Coronary artery (tissue), 2 donors: ENCODE results near the gene EMILIN2.

ENCODE experiments used
- DNase-seq: peaks from one replicate; pipeline ENCODE4 v3.0.0-alpha.2; 2017; ENCODE audit warnings: low spot score
- H3K27ac ChIP-seq, 2 donors: fragments of 200-600 bp; sonication (generic); one replicate each; pipeline ENCODE4 v1.5.1; 2016 to 2019
- H3K4me3 ChIP-seq: fragments of 200-600 bp; sonication (generic); 2 replicates; pipeline ENCODE4 v1.5.1; 2016; ENCODE audit warnings: mild to moderate bottlenecking, moderate library complexity
- CTCF ChIP-seq: fragments of 200-600 bp; sonication (generic); IDR thresholded peaks from one replicate; pipeline ENCODE4 v1.5.1; 2019; ENCODE audit warnings: antibody characterized with exemption

EMILIN2 gene

GRCh38 chr18:2814928-2815327 lies 31.9 kb upstream of the EMILIN2 start:
- Histone ChIP-seq H3K27ac (no peak overlapping the region), H3K4me3 (no peak overlapping the region)
- no peak for DNase-seq
- TF ChIP-seq CTCF = no peak

GRCh38 chr18:2818281-2818680 lies 28.5 kb upstream of the EMILIN2 start:
- no peak for DNase-seq
- no peak for TF ChIP-seq CTCF
- Histone ChIP-seq H3K4me3 (no peak overlapping the region), H3K27ac (no peak overlapping the region)

GRCh38 chr18:2821695-2822094 lies 25.1 kb upstream of the EMILIN2 start:
- Histone ChIP-seq H3K27ac (no peak overlapping the region), H3K4me3 (no peak overlapping the region)
- no peak for TF ChIP-seq CTCF
- no peak for DNase-seq

- no peak for DNase-seq
- Histone ChIP-seq H3K4me3 (no peak overlapping the region), H3K27ac (no peak overlapping the region)
- TF ChIP-seq CTCF = no peak
Measured at GRCh38 chr18:2822213-2822921, 24.4 kb upstream of the EMILIN2 start.

- Histone ChIP-seq H3K27ac (no peak overlapping the region), H3K4me3 (no peak overlapping the region)
- no peak for TF ChIP-seq CTCF
- no peak for DNase-seq
Measured at GRCh38 chr18:2823202-2823601, 23.6 kb upstream of the EMILIN2 start.

GRCh38 chr18:2823966-2824365 lies 22.8 kb upstream of the EMILIN2 start:
- TF ChIP-seq CTCF = no peak

GRCh38 chr18:2824865-2825264 lies 21.9 kb upstream of the EMILIN2 start:
- no peak for DNase-seq
- Histone ChIP-seq H3K4me3 (no peak overlapping the region), H3K27ac (no peak overlapping the region)
- no peak for TF ChIP-seq CTCF

More at GRCh38 chr18:2823966-2824365, 22.8 kb upstream of the EMILIN2 start:
- Histone ChIP-seq H3K4me3 (no peak overlapping the region), H3K27ac (no peak overlapping the region)
- no peak for DNase-seq
